ENCODE results near the gene IFI6.
"Not testable (repeated sequence)": the region's sequence is repeated elsewhere in the genome, so short reads cannot be mapped to it uniquely, and the experiment has no call there.

The IFI6 gene

GRCh38 chr1:27686223-27686990, 14.4 kb upstream of the IFI6 start:
- Histone ChIP-seq H3K36me3 (ENCODE audit: insufficient read depth, low read length) (no peaks in the 10 kb centered on the region), H3K4me1 (ENCODE audit: insufficient read depth, low read length) (peaks cover 8% of the 10 kb centered on the region; the same call in 1 of the 2 replicates), H3K9ac (ENCODE audit: low read depth, low read length) (no peak overlapping the region), H3K9me3 (ENCODE audit: control insufficient read depth, insufficient read depth, low read length) (peaks cover 6% of the 10 kb centered on the region)

- Histone ChIP-seq H3K9ac (ENCODE audit: low read depth, low read length) (no peak overlapping the region), H3K9me3 (ENCODE audit: control insufficient read depth, insufficient read depth, low read length) (peaks cover 8% of the 10 kb centered on the region; the same call in 1 of the 2 replicates), H3K4me1 (ENCODE audit: insufficient read depth, low read length) (peaks cover 8% of the 10 kb centered on the region; the same call in 1 of the 2 replicates), H3K36me3 (ENCODE audit: insufficient read depth, low read length) (no peaks in the 10 kb centered on the region)
Measured at GRCh38 chr1:27684176-27684575, 12.2 kb upstream of the IFI6 start.

GRCh38 chr1:27682351-27682944, 10.5 kb upstream of the IFI6 start:
- Histone ChIP-seq H3K9me3 (ENCODE audit: control insufficient read depth, insufficient read depth, low read length) (peaks cover 8% of the 10 kb centered on the region; the same call in 1 of the 2 replicates), H3K9ac (ENCODE audit: low read depth, low read length) (no peak overlapping the region)

DNA sequence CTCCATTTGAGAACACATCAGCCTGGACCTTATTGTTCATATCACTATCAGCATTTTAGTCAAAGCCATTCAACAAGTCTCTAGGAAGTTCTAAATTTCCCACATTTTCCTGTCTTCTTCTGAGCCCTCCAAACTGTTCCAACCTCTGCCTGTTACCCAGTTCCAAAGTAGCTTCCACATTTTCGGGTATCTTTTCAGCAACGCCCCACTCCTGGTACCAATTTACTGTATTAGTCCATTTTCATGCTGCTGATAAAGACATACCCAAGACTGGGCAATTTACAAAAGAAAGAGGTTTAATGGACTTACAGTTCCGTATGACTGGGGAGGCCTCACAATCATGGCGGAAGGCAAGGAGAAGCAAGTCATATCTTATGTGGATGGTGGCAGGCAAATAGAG, 9.6 kb upstream of the IFI6 start:
- H3K9me3 ChIP-seq (ENCODE audit: control insufficient read depth, insufficient read depth, low read length); H3K36me3 ChIP-seq (ENCODE audit: insufficient read depth, low read length); H3K9ac ChIP-seq (ENCODE audit: low read depth, low read length); H3K4me1 ChIP-seq (ENCODE audit: insufficient read depth, low read length): not testable (repeated sequence)

More at GRCh38 chr1:27682351-27682944, 10.5 kb upstream of the IFI6 start:
- H3K36me3 ChIP-seq (ENCODE audit: insufficient read depth, low read length): no peaks in the 10 kb centered on the region
- peaks cover 8% of the 10 kb centered on the region; the same call in 1 of the 2 replicates for H3K4me1 ChIP-seq (ENCODE audit: insufficient read depth, low read length)

- not testable (repeated sequence) for H3K36me3 ChIP-seq (ENCODE audit: insufficient read depth, low read length); H3K9me3 ChIP-seq (ENCODE audit: control insufficient read depth, insufficient read depth, low read length); H3K9ac ChIP-seq (ENCODE audit: low read depth, low read length); H3K4me1 ChIP-seq (ENCODE audit: insufficient read depth, low read length)
Measured at GRCh38 chr1:27680225-27680791, 8.3 kb upstream of the IFI6 start.

DNA sequence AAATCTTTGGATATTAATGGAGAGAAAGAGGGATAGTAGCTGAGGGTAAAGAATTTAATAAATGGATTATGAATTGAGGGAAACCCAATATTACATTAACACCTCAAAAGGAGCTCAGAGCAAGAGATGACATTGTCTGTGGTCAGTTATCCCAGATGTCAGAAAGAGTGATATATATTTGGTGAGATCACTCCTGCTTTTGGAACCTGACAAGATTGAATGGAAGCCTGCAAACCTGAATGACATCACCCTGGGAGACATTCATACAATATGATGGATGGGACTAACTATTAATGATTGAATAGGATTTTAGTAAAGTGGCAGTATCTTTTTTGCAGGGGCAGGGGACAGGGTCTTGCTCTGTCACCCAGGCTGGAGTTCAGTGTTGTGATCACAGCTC, 6.8 kb upstream of the IFI6 start:
- Histone ChIP-seq H3K9me3 (ENCODE audit: control insufficient read depth, insufficient read depth, low read length) (peaks cover 8% of the 10 kb centered on the region; the same call in 1 of the 2 replicates), H3K36me3 (ENCODE audit: insufficient read depth, low read length) (no peaks in the 10 kb centered on the region), H3K9ac (ENCODE audit: low read depth, low read length) (no peak overlapping the region), H3K4me1 (ENCODE audit: insufficient read depth, low read length) (no peaks in the 10 kb centered on the region)

DNA sequence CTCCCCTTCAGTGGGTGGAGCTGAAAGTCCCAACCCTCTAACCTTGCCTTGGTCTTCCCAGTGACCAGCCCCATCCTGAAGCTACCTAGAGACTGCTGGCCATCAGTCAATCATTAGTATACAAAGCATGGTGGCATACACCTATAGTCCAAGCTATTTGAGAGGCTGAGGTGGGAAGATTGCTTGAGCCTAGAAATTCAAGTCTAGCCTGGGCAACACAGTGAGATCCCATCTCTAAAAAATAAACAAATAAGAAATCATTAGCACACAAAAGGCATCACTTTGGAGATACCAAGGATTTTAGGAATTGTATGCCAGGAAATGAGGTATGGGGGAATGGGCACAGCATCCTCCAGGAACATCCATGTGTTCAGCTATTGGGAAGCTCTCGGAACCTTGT, 4.4 kb upstream of the IFI6 start:
- no peak overlapping the region for H3K9ac ChIP-seq (ENCODE audit: low read depth, low read length)
- no peaks in the 10 kb centered on the region for H3K36me3 ChIP-seq (ENCODE audit: insufficient read depth, low read length)
- H3K4me1 ChIP-seq (ENCODE audit: insufficient read depth, low read length): peaks cover 6% of the 10 kb centered on the region; the same call in 1 of the 2 replicates
- peaks cover 8% of the 10 kb centered on the region; the same call in 1 of the 2 replicates for H3K9me3 ChIP-seq (ENCODE audit: control insufficient read depth, insufficient read depth, low read length)

DNA sequence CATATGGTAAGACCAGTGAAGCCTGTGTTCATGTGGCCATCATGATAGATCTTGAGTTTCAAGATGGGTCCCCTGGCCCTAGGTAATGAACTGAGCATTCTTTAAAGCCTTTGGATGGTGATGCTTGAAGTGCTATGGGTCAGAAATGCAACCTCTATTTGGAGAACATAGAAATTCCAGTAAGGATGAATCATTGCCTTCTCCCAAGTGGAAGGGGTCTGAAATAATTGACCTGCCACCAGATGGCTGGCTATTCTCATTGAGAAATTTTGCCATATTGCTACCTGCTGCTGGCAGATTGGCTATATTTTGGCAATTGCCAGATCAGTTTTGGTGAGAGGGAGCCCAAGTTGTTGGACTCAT, 739 bp upstream of the IFI6 start:
- no peaks in the 10 kb centered on the region for H3K36me3 ChIP-seq (ENCODE audit: insufficient read depth, low read length)
- H3K9ac ChIP-seq (ENCODE audit: low read depth, low read length): peak overlapping the region; percentile 30; the same call in 1 of the 2 replicates
- no peaks in the 10 kb centered on the region for H3K9me3 ChIP-seq (ENCODE audit: control insufficient read depth, insufficient read depth, low read length)
- H3K4me1 ChIP-seq (ENCODE audit: insufficient read depth, low read length): peaks cover 6% of the 10 kb centered on the region; the same call in 1 of the 2 replicates

DNA sequence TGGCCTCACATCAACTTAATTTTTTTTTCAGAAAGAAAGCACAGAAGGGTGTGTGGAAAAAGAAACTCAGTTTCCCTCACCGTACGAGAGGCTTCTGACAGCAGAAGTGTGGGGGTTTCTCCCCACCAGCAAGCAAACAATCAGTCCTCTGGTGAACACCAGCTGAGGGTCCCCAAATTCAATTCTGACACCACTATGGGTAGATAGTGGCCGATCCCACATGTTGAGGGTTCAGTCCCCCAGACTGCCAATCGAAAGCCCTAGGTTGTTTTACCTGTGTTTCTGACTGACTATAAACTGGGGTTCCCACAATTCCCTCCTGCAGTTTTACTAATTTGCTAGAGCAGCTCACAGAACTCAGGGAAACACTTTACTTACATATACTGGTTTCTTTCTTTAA, 2.1 kb downstream of the IFI6 start:
- Histone ChIP-seq H3K9me3 (ENCODE audit: control insufficient read depth, insufficient read depth, low read length) (no peaks in the 10 kb centered on the region), H3K4me1 (ENCODE audit: insufficient read depth, low read length) (peaks cover 6% of the 10 kb centered on the region; the same call in 1 of the 2 replicates), H3K36me3 (ENCODE audit: insufficient read depth, low read length) (no peaks in the 10 kb centered on the region), H3K9ac (ENCODE audit: low read depth, low read length) (no peak overlapping the region)

DNA sequence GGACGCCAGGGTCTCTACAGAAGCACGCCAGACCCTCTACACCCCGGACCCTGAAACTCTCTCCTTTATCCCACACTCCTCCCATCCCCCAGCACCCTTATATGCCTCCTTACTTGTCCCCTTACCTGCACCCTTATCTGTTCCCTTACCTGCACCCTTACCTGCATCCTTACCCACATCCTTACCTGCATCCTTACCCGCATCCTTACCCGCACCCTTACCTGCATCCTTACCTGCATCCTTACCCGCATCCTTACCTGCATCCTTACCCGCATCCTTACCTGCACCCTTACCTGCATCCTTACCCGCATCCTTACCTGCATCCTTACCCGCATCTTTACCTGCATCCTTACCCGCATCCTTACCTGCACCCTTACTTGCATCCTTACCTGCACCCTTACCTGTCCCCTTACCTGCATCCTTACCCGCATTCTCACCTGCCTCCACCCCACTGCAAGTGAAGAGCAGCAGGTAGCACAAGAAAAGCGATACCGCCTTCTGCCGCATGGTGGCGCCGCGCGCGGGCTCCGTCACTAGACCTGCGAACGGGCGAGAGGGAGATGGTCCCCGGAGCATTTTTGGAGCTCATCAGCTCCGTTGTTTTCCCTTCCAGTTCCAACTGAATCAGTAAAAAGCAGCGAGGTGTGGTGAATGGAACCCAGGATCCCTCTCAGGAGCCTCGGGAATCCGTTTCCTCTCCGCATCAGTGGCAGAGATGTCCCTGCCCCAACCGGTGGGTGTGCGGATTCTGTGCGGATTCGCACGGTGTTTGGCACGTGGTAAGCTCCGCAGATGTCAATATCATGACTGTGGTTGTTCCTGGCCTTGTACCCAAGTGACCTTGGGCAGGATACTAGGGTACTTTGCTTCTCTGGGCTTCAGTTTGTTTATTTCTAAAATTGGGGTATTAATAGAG, 2.9 kb downstream of the IFI6 start:
- Histone ChIP-seq H3K36me3 (ENCODE audit: insufficient read depth, low read length) (no peaks in the 10 kb centered on the region), H3K4me1 (ENCODE audit: insufficient read depth, low read length) (peaks cover 6% of the 10 kb centered on the region; the same call in 1 of the 2 replicates), H3K9ac (ENCODE audit: low read depth, low read length) (peak overlapping the region; percentile 8; the same call in 1 of the 2 replicates), H3K9me3 (ENCODE audit: control insufficient read depth, insufficient read depth, low read length) (no peaks in the 10 kb centered on the region)

DNA sequence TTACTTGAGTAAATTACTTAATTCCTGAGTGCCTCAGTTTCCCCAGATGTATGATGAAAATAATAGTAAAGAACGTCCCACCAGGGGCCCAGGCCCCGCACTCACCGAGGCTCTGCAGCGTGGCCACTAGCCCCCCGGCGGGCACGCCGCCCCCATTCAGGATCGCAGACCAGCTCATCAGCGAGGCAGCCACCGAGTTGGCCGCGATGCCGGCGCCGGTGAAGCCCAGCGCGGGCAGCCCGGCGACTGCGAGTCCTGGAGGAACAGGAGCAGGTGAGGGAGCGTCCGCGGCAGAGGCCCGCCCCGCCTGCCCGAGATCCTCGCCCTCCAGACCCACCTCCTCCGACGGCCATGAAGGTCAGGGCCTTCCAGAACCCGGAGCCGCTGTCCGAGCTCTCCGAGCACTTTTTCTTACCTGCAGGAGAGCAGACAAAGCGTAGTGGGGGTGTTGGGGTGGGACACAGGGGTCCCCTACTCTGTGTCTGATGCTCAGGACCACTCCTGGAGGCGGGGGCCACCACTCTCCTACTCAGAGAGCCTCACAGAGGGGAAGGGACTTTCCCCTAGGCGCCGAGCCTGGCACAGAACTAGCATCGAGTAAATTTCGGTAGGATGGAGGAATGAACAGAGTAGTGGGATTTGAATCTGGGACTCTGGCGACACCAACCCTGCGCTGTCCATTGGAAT, 3.7 kb downstream of the IFI6 start:
- no peak overlapping the region for H3K9ac ChIP-seq (ENCODE audit: low read depth, low read length)
- H3K36me3 ChIP-seq (ENCODE audit: insufficient read depth, low read length): no peaks in the 10 kb centered on the region
- no peaks in the 10 kb centered on the region for H3K9me3 ChIP-seq (ENCODE audit: control insufficient read depth, insufficient read depth, low read length)
- peaks cover 6% of the 10 kb centered on the region; the same call in 1 of the 2 replicates for H3K4me1 ChIP-seq (ENCODE audit: insufficient read depth, low read length)

DNA sequence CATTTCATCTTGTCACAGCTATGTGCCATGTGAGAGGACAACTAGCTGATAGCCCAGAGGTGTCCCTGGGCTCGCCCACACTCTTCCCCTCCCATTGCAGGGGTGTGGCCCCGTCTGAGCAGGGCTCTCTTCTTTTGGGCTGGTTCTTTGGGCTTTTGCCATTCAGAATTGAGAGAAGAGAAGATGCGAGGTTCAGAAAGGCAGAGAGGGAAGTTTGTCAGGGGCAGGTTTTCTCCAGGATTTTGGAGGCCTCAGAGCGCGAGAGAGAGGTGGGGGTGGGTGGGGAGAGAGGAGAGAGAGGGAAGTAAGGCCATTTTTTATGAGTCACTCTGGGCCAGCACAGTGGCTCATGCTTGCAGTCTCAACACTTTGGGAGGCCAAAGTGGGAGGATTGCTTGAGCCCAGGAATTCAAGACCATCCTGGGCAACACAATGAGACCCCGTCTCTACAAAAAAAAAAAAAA, 5.2 kb downstream of the IFI6 start:
- Histone ChIP-seq H3K36me3 (ENCODE audit: insufficient read depth, low read length) (no peaks in the 10 kb centered on the region), H3K9ac (ENCODE audit: low read depth, low read length) (no peak overlapping the region), H3K9me3 (ENCODE audit: control insufficient read depth, insufficient read depth, low read length) (no peaks in the 10 kb centered on the region), H3K4me1 (ENCODE audit: insufficient read depth, low read length) (peaks cover 7% of the 10 kb centered on the region)

- Histone ChIP-seq H3K36me3 (ENCODE audit: insufficient read depth, low read length) (no peaks in the 10 kb centered on the region), H3K9me3 (ENCODE audit: control insufficient read depth, insufficient read depth, low read length) (no peaks in the 10 kb centered on the region), H3K4me1 (ENCODE audit: insufficient read depth, low read length) (peaks cover 7% of the 10 kb centered on the region), H3K9ac (ENCODE audit: low read depth, low read length) (no peak overlapping the region)
Measured at GRCh38 chr1:27666294-27666693, 5.7 kb downstream of the IFI6 start.

Measured in ES-I3 (cell line).